SK-N-SH treated with all-trans-retinoic acid at 6 μM for 48 hours (cell line): Measurements from ENCODE around the gene ZC2HC1B.

Experiments
- ATAC-seq: fragments of 200-7000 bp; cut with Tn5 transposase; 3 replicates; pipeline ENCODE4 v1.9.1; 2020; ENCODE audit warnings: mild to moderate bottlenecking, moderate library complexity
- BACH2 ChIP-seq: fragments of 250-450 bp; sonication (Bioruptor Pico); IDR thresholded peaks from 2 replicates; pipeline ENCODE4 v1.9.0; 2021; ENCODE audit warnings: mild to moderate bottlenecking, borderline replicate concordance
- CREB5 ChIP-seq: fragments of 250-450 bp; sonication (Bioruptor Pico); IDR thresholded peaks from 2 replicates; pipeline ENCODE4 v1.5.1; 2020; ENCODE audit warnings: low read depth, mild to moderate bottlenecking, moderate library complexity
- CSDC2 ChIP-seq: fragments of 250-450 bp; sonication (Bioruptor Pico); IDR thresholded peaks from 2 replicates; pipeline ENCODE4 v1.5.0; 2020; ENCODE audit warnings: mild to moderate bottlenecking, moderate library complexity
- GLIS3 ChIP-seq: fragments of 250-450 bp; sonication (Bioruptor Pico); IDR thresholded peaks from 2 replicates; pipeline ENCODE4 v1.5.0; 2020; ENCODE audit warnings: mild to moderate bottlenecking, moderate library complexity
- ISL1 ChIP-seq: fragments of 250-450 bp; sonication (Bioruptor Pico); IDR thresholded peaks from 2 replicates; pipeline ENCODE4 v2.1.2; 2022; ENCODE audit warnings: mild to moderate bottlenecking, moderate library complexity
- OSR1 ChIP-seq: fragments of 250-450 bp; sonication (Bioruptor Pico); IDR thresholded peaks from 2 replicates; pipeline ENCODE4 v1.8.0; 2022; ENCODE audit warnings: moderate library complexity, mild to moderate bottlenecking, inconsistent platforms
- POU6F1 ChIP-seq: fragments of 250-450 bp; sonication (Bioruptor Pico); IDR thresholded peaks from 2 replicates; pipeline ENCODE4 v1.8.0; 2021; ENCODE audit warnings: low read depth, mild to moderate bottlenecking, moderate library complexity, borderline replicate concordance
- PPARA ChIP-seq: fragments of 250-450 bp; sonication (Bioruptor Pico); IDR thresholded peaks from 2 replicates; pipeline ENCODE4 v1.5.0; 2020; ENCODE audit warnings: mild to moderate bottlenecking, borderline replicate concordance
- SNAI2 ChIP-seq: fragments of 250-450 bp; sonication (Bioruptor Pico); IDR thresholded peaks from 2 replicates; pipeline ENCODE4 v1.5.0; 2020; ENCODE audit warnings: mild to moderate bottlenecking, moderate library complexity
- TCF4 ChIP-seq: fragments of 250-450 bp; sonication (Bioruptor Pico); IDR thresholded peaks from 2 replicates; pipeline ENCODE4 v1.8.0; 2021; ENCODE audit warnings: mild to moderate bottlenecking, moderate library complexity, borderline replicate concordance
- TOX ChIP-seq: fragments of 250-450 bp; sonication (Bioruptor Pico); IDR thresholded peaks from 2 replicates; pipeline ENCODE4 v1.8.0; 2021; ENCODE audit warnings: mild to moderate bottlenecking, moderate library complexity, borderline replicate concordance
- TSHZ2 ChIP-seq: fragments of 250-450 bp; sonication (Bioruptor Pico); IDR thresholded peaks from 2 replicates; pipeline ENCODE4 v1.5.0; 2020; ENCODE audit warnings: mild to moderate bottlenecking, moderate library complexity
- ZC3H10 ChIP-seq: fragments of 250-450 bp; sonication (Bioruptor Pico); IDR thresholded peaks from 2 replicates; pipeline ENCODE4 v1.5.1; 2021; ENCODE audit warnings: mild to moderate bottlenecking, moderate library complexity
- ZFP30 ChIP-seq: fragments of 450-650 bp; formaldehyde crosslinking; IDR thresholded peaks from 2 replicates; pipeline ENCODE4 v1.5.0; 2022; ENCODE audit warnings: mild to moderate bottlenecking, moderate library complexity
- ZNF565 ChIP-seq: fragments of 450-650 bp; formaldehyde crosslinking; conservative IDR thresholded peaks from 2 replicates; pipeline ENCODE4 v1.5.0; 2020; ENCODE audit warnings: low read depth, mild to moderate bottlenecking, moderate library complexity
- TF ChIP-seq, protein P1 (sequence below): fragments of 250-450 bp; sonication (Bioruptor Pico); IDR thresholded peaks from 2 replicates; pipeline ENCODE4 v1.8.0; 2020; ENCODE audit warnings: mild to moderate bottlenecking, moderate library complexity, borderline replicate concordance

Gene ZC2HC1B

GRCh38 chr6:143970456-143971218 is 106.4 kb downstream of the ZC2HC1B start (continued):
- no peak for TF ChIP-seq BACH2 (CRISPR knock-in tag)
- TF ChIP-seq OSR1 (CRISPR knock-in tag), result no peak
- TF ChIP-seq TCF4 (CRISPR knock-in tag), result no peak
- TF ChIP-seq, protein P1, sequence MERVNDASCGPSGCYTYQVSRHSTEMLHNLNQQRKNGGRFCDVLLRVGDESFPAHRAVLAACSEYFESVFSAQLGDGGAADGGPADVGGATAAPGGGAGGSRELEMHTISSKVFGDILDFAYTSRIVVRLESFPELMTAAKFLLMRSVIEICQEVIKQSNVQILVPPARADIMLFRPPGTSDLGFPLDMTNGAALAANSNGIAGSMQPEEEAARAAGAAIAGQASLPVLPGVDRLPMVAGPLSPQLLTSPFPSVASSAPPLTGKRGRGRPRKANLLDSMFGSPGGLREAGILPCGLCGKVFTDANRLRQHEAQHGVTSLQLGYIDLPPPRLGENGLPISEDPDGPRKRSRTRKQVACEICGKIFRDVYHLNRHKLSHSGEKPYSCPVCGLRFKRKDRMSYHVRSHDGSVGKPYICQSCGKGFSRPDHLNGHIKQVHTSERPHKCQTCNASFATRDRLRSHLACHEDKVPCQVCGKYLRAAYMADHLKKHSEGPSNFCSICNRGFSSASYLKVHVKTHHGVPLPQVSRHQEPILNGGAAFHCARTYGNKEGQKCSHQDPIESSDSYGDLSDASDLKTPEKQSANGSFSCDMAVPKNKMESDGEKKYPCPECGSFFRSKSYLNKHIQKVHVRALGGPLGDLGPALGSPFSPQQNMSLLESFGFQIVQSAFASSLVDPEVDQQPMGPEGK (CRISPR knock-in tag), result no peak
- no peak for TF ChIP-seq CSDC2
- TF ChIP-seq ISL1, result no peak

GRCh38 chr6:143971482-143972205 is 107.4 kb downstream of the ZC2HC1B start:
- TF ChIP-seq ZFP30 (CRISPR knock-in tag), result no peak
- no peak for TF ChIP-seq SNAI2
- no peak for TF ChIP-seq CSDC2
- ATAC-seq, result no peak

DNA sequence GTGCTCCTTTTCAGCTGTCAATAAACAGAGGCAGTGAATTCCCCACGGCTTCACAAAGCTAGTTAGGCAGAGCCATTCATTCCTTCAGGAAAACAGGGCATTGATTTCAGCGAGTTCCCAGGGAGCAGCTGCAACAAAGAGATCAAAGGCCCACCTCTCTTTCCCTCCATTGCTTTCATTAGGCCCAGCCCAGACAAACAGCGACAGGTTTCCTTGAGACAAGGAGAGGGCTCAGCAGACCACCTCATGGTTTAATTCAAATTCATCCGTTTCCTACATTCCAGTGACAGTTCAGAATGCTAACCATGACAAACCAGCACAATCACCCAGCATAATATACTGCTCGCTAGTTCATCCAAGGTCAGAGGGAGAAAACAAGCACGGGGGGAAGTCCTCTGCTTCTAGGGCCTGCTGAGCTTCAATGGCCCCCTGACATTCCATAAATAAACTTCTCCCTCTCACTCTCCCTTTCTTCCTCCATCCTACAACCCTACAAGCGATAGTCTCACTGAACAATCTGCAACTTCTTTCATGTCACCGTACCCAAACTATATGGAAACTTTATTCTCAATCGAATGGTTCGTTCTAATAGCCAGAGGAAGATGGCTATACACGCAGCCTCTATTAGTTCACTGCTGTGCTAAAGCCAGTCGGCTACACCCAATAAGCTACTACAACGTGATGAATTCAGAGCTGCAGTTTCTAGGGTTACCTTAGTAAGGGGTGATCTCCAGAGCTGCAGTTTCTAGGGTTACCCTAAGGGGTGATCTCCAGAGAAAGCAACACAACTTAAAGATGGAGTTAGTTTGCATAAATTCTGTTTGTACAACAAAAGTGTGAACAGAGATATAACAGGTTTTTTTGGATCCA is 109.1 kb downstream of the ZC2HC1B start:
- ATAC-seq, result no peak
- no peak for TF ChIP-seq TCF4 (CRISPR knock-in tag)
- TF ChIP-seq PPARA (CRISPR knock-in tag), result no peak
- no peak for TF ChIP-seq TOX (CRISPR knock-in tag)
- no peak for TF ChIP-seq GLIS3
- TF ChIP-seq TSHZ2 (CRISPR knock-in tag), result no peak
- no peak for TF ChIP-seq ZFP30 (CRISPR knock-in tag)
- no peak for TF ChIP-seq ZNF565
- TF ChIP-seq POU6F1 (CRISPR knock-in tag), result no peak
- TF ChIP-seq, protein P1 (CRISPR knock-in tag), result no peak
- no peak for TF ChIP-seq CSDC2
- no peak for TF ChIP-seq CREB5 (CRISPR knock-in tag)
- TF ChIP-seq OSR1 (CRISPR knock-in tag), result no peak
- TF ChIP-seq ZC3H10, result no peak
